MM.1S (cell line): ENCODE results near the gene ZRANB1.

ENCODE experiments used
- DNase-seq: peaks from one replicate; pipeline ENCODE4 v3.0.0-alpha.2; 2015
- H2AFZ ChIP-seq: fragments of 300-600 bp; sonication (generic); 2 replicates; pipeline ENCODE4 v1.6.0; 2016; ENCODE audit warnings: antibody characterized with exemption, low read length
- H3F3A ChIP-seq: fragments of 300-600 bp; sonication (generic); 2 replicates; pipeline ENCODE4 v1.6.1; 2016; ENCODE audit warnings: mild to moderate bottlenecking, antibody characterized with exemption, low read length, moderate library complexity, mixed read lengths; ENCODE audit not compliant: insufficient read depth
- H3K27ac ChIP-seq: fragments of 300-600 bp; sonication (generic); 2 replicates; pipeline ENCODE4 v1.5.1; 2016; ENCODE audit warnings: mild to moderate bottlenecking, low read length
- H3K27me3 ChIP-seq: fragments of 300-600 bp; sonication (generic); replicated peaks from 2 replicates; pipeline ENCODE4 v1.6.0; 2016; ENCODE audit warnings: low read length; ENCODE audit not compliant: insufficient read depth
- H3K36me3 ChIP-seq: fragments of 300-600 bp; sonication (generic); replicated peaks from 2 replicates; pipeline ENCODE4 v1.6.1; 2016; ENCODE audit warnings: mild to moderate bottlenecking, low read length, mixed read lengths; ENCODE audit not compliant: insufficient read depth
- H3K4me1 ChIP-seq: fragments of 300-600 bp; sonication (generic); 2 replicates; pipeline ENCODE4 v1.6.1; 2016; ENCODE audit warnings: low read length, mixed read lengths
- H3K4me2 ChIP-seq: fragments of 300-600 bp; sonication (generic); 2 replicates; pipeline ENCODE4 v1.6.0; 2016; ENCODE audit warnings: low read depth, low read length
- H3K4me3 ChIP-seq: fragments of 300-600 bp; sonication (generic); 2 replicates; pipeline ENCODE4 v1.5.1; 2016; ENCODE audit warnings: low read length, mixed read lengths
- H3K79me2 ChIP-seq: fragments of 300-600 bp; sonication (generic); 2 replicates; pipeline ENCODE4 v1.6.1; 2016; ENCODE audit warnings: mixed run types, low read length, mixed read lengths
- H3K9ac ChIP-seq: fragments of 300-600 bp; sonication (generic); 2 replicates; pipeline ENCODE4 v1.6.1; 2016; ENCODE audit warnings: low read length, mixed read lengths
- H3K9me2 ChIP-seq: fragments of 300-600 bp; sonication (generic); replicated peaks from 2 replicates; pipeline ENCODE4 v1.6.1; 2016; ENCODE audit warnings: mild to moderate bottlenecking, low read length, mixed read lengths; ENCODE audit not compliant: insufficient read depth
- H3K9me3 ChIP-seq: fragments of 300-600 bp; sonication (generic); replicated peaks from 2 replicates; pipeline ENCODE4 v1.6.1; 2016; ENCODE audit warnings: mild to moderate bottlenecking, low read length, mixed read lengths; ENCODE audit not compliant: insufficient read depth
- H4K20me1 ChIP-seq: fragments of 300-600 bp; sonication (generic); 2 replicates; pipeline ENCODE4 v1.6.1; 2016; ENCODE audit warnings: mild to moderate bottlenecking, low read length, moderate library complexity, mixed read lengths; ENCODE audit not compliant: insufficient read depth
- CTCF ChIP-seq: fragments of 300-600 bp; sonication (generic); IDR thresholded peaks from 2 replicates; pipeline ENCODE4 v1.5.1; 2016; ENCODE audit warnings: antibody characterized with exemption, low read length, mixed read lengths
- EZH2 ChIP-seq: fragments of 300-600 bp; sonication (generic); optimal IDR thresholded peaks from 2 replicates; pipeline ENCODE3; 2017; ENCODE audit warnings: low read depth, mild to moderate bottlenecking, antibody characterized with exemption, low read length, mixed read lengths
- EZH2phosphoT487 ChIP-seq: fragments of 300-600 bp; sonication (generic); IDR thresholded peaks from 2 replicates; pipeline ENCODE4 v1.6.1; 2018; ENCODE audit warnings: antibody characterized with exemption, low read length

ZRANB1 gene

GRCh38 chr10:125003901-125004467 is 62.1 kb downstream of the ZRANB1 start:
- H2AFZ ChIP-seq: no peak overlapping the region
- no peaks in the 10 kb centered on the region for H4K20me1 ChIP-seq

DNA sequence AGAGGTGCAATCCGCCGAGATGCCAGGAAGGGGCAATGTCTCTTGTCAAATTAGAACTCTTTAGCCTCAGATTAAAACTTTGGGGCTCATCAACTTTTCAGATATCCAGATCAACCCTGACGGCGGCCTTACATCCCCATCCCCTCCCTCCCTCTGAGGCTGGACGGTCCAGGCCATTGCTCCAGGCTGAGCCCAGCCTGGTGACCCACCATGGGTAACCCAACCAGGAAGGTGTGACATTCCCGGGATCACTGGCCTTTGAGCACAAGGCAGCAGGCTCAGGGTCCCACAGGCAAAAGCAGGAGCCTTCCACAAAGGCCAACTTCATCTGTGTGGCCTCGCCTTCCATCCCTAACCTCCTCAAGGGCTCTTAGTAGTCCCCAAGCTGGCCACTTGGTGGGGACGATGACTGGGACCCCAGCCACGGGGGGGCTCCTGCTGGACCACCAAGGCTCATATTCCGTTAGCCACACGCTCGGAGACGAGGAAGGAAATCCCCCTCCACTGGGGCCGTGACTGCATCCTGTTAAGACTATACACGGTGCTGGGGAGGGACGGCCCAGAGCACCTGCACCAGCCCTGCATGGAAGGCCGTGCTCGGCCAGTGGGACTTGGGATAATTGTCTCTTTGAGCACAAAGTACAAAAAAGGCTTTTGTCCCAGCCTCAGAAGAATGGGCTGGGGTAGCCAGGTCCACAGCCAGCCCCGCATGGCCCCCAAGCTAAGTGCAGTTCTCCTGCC is 62.8 kb downstream of the ZRANB1 start:
- Histone ChIP-seq H2AFZ (no peak overlapping the region), H3K79me2 (no peaks in the 10 kb centered on the region), H3K27ac (no peak overlapping the region), H3K9ac (no peak overlapping the region), H3K27me3 (peaks cover 96% of the 10 kb centered on the region), H4K20me1 (no peaks in the 10 kb centered on the region), H3K9me2 (no peaks in the 10 kb centered on the region), H3K9me3 (no peaks in the 10 kb centered on the region), H3K4me1 (no peaks in the 10 kb centered on the region), H3F3A (no peaks in the 10 kb centered on the region), H3K36me3 (no peaks in the 10 kb centered on the region), H3K4me2 (no peak overlapping the region), H3K4me3 (no peak overlapping the region)
- DNase-seq: no peak
- no peak for TF ChIP-seq EZH2phosphoT487
- TF ChIP-seq EZH2: no peak
- no peak for TF ChIP-seq CTCF

More at GRCh38 chr10:125003901-125004467, 62.1 kb downstream of the ZRANB1 start:
- no peak for TF ChIP-seq EZH2phosphoT487
- DNase-seq: no peak
- H3K9me3 ChIP-seq: no peaks in the 10 kb centered on the region
- H3K27me3 ChIP-seq: peaks cover 94% of the 10 kb centered on the region
- H3K9ac ChIP-seq: no peak overlapping the region
- H3K27ac ChIP-seq: no peak overlapping the region
- no peaks in the 10 kb centered on the region for H3K79me2 ChIP-seq
- H3K4me3 ChIP-seq: no peak overlapping the region
- no peaks in the 10 kb centered on the region for H3K9me2 ChIP-seq
- no peaks in the 10 kb centered on the region for H3K4me1 ChIP-seq
- H3K36me3 ChIP-seq: no peaks in the 10 kb centered on the region
- no peaks in the 10 kb centered on the region for H3F3A ChIP-seq
- no peak overlapping the region for H3K4me2 ChIP-seq

DNA sequence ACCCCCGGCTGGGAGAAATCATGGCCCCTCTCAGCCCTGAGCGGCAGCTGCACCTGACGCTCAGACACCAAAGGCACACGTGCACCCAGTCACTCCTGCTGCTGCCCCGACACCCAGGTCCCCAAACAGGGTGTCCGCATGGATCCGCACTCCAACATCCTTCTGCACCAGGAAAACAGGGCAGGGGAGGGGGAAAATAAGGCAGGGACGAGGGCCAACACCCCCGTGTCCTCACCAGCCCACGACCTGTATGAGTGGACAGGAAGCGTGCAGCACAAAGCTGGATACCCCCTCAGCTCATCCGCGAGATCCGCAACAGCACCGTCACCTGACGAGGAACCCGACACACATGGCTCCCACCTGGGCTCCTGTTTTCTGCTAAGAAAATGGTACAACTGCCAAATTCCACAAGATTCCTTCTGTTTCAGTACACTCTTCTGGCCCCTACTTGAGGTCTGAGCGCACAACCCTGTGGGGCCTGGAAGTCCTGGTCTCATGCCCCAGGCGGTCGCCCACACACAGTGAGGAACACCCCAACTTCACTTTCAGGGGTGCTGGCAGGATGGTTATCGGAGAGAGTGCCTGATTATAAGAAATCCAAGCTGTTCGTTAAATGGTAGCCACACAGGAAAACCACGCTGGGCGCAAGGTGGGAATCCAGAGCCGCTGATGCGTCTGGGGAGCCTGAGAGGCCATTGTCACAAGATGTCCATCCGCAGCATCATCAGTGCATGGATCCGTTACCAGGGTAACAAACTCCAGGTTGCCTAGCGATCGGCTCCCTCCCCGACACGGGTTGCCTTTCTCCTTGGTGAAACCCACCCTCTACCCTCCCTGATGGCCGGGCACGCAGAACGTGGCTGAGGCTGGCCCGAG is 63.6 kb downstream of the ZRANB1 start:
- no peak overlapping the region for H3K27ac ChIP-seq
- no peaks in the 10 kb centered on the region for H3K4me1 ChIP-seq
- no peaks in the 10 kb centered on the region for H3K9me2 ChIP-seq
- no peak overlapping the region for H3K9ac ChIP-seq
- no peaks in the 10 kb centered on the region for H3K36me3 ChIP-seq
- DNase-seq: no peak
- peaks cover 96% of the 10 kb centered on the region for H3K27me3 ChIP-seq
- H3K79me2 ChIP-seq: no peaks in the 10 kb centered on the region
- H3F3A ChIP-seq: no peaks in the 10 kb centered on the region
- H3K4me2 ChIP-seq: no peak overlapping the region
- TF ChIP-seq EZH2 (no peak), CTCF (no peak), EZH2phosphoT487 (no peak)
- H2AFZ ChIP-seq: no peak overlapping the region
- H3K9me3 ChIP-seq: no peaks in the 10 kb centered on the region
- H4K20me1 ChIP-seq: no peaks in the 10 kb centered on the region
- no peak overlapping the region for H3K4me3 ChIP-seq
